Testis (tissue), 2 donors: ENCODE measurements around the gene ARL15.
"Not testable (repeated sequence)": the region's sequence is repeated elsewhere in the genome, so short reads cannot be mapped to it uniquely, and the experiment has no call there.

Source experiments
- CTCF ChIP-seq, 3 experiments: fragments of 450-650 bp in 2 of 3; fragments of 200-600 bp in 1 of 3; sonication (generic) in 1 of 3; IDR thresholded peaks; one replicate each; pipeline ENCODE4 v1.5.1; 2016 to 2019; ENCODE audit warnings: antibody characterized with exemption in 3 of 3, mild to moderate bottlenecking in 2 of 3, moderate library complexity in 1 of 3
- POLR2A ChIP-seq: fragments of 450-650 bp; IDR thresholded peaks from one replicate; pipeline ENCODE4 v1.6.1; 2017; ENCODE audit warnings: antibody characterized with exemption, mild to moderate bottlenecking, moderate library complexity

DNA sequence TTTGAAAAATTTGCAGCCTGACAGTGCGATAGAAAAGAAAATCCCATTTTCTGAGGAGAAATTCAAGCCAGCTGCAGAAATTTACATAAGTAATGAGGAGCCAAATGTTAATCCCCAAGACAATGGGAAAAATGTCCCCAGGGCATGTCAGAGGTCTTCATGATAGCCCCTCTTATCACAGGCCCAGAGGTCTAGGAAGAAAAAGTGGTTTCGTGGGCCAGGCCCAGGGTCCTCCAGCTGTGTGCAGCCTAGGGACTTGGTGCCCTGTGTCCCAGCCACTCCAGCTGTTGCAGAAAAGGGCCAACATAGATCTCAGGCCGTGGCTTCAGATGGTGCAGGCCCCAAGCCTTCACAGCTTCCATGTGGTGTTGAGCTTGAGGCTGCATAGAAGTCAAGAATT, 249.5 kb downstream of the ARL15 start:
- not testable (repeated sequence) for TF ChIP-seq CTCF (IDR thresholded peaks at IDR 0.05); POLR2A
